HG03103 (cell line): ENCODE results near the gene OCA2.

Experiments used
- ATAC-seq: cut with Tn5 transposase; IDR thresholded peaks from one replicate; pipeline ENCODE4 v1.9.1; 2021; ENCODE audit warnings: low read depth; ENCODE audit not compliant: unreplicated experiment

OCA2 gene

GRCh38 chr15:28105793-28106192 lies 6.7 kb upstream of the OCA2 start:
- ATAC-seq = no peak

GRCh38 chr15:28105224-28105791 lies 6.2 kb upstream of the OCA2 start:
- no peak for ATAC-seq

- no peak for ATAC-seq
Observed at GRCh38 chr15:28104326-28104725, 5.2 kb upstream of the OCA2 start.

- ATAC-seq = no peak
Observed at GRCh38 chr15:28103831-28104230, 4.7 kb upstream of the OCA2 start.

- ATAC-seq = no peak
Observed at GRCh38 chr15:28101983-28102441, 2.9 kb upstream of the OCA2 start.

GRCh38 chr15:28101201-28101600 lies 2.1 kb upstream of the OCA2 start:
- ATAC-seq = no peak

GRCh38 chr15:28100516-28101195 lies 1.5 kb upstream of the OCA2 start:
- ATAC-seq = no peak

- ATAC-seq = no peak
Observed at GRCh38 chr15:28099555-28100140, 533 bp upstream of the OCA2 start.

GRCh38 chr15:28098360-28098765 lies 752 bp downstream of the OCA2 start:
- ATAC-seq = no peak

- no peak for ATAC-seq
Observed at GRCh38 chr15:28097656-28098359, 1.3 kb downstream of the OCA2 start.

- no peak for ATAC-seq
Observed at GRCh38 chr15:28096670-28097431, 2.3 kb downstream of the OCA2 start.

GRCh38 chr15:28096411-28096669 lies 2.8 kb downstream of the OCA2 start:
- ATAC-seq = no peak

- ATAC-seq = no peak
Observed at GRCh38 chr15:28094732-28095521, 4.2 kb downstream of the OCA2 start.

- ATAC-seq = no peak
Observed at GRCh38 chr15:28093752-28094535, 5.2 kb downstream of the OCA2 start.

GRCh38 chr15:28091313-28091712 lies 7.8 kb downstream of the OCA2 start:
- no peak for ATAC-seq

GRCh38 chr15:28086175-28086703 lies 12.9 kb downstream of the OCA2 start:
- peak; percentile 99 for ATAC-seq

GRCh38 chr15:28085489-28086174 lies 13.5 kb downstream of the OCA2 start:
- ATAC-seq = no peak

- ATAC-seq = no peak
Observed at GRCh38 chr15:28084547-28084946, 14.6 kb downstream of the OCA2 start.
